ENCODE measurements around the gene INTS15. TPM values are rescaled to one million over a fixed set of nuclear protein-coding genes. Genes with fewer than 3 reads are reported as not detected.

INTS15 gene
- total RNA-seq, 4 donors from 2014 or later = 34.0 to 95.7 (median 53.0) TPM

DNA sequence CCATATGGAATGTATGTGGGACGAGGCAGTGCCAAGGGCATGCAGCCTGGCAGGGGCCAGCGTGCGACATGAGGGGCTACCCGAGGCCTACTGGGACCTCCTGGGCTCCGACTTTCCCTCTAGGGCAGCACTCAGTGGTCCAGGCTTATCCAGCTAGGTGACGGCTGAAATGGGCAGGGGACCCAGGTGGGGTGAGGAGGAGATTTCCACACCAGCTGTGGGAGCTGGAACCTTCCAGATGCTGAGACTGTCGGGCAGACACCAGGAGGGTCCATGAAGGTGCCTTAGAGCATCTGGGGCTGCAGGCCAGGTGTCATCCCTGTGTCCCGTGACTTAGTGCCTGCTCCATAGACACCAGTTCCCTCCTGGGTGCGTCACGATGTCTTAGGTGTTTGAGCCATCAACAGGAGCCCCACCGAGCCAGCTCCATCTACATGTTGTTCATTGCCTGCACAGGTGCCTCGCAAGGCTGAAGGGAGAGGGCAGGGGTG is 60.7 kb downstream of the INTS15 start:
- no peaks in the 10 kb centered on the region for H3K4me1 ChIP-seq
- H3K4me3 ChIP-seq = no peak overlapping the region
- H3K27ac ChIP-seq = no peak overlapping the region
- H3K27me3 ChIP-seq = no peaks in the 10 kb centered on the region
- H3K9me3 ChIP-seq = peaks cover 0 to 3% (median 0%) of the 10 kb centered on the region in 4 donors
- peak in 1 of 3 donors; percentile 43 for DNase-seq
- peaks cover 0 to 84% (median 0%) of the 10 kb centered on the region in 3 donors for H3K36me3 ChIP-seq
- no peak for TF ChIP-seq POLR2A (IDR thresholded peaks at IDR 0.05)
- TF ChIP-seq, protein P1, sequence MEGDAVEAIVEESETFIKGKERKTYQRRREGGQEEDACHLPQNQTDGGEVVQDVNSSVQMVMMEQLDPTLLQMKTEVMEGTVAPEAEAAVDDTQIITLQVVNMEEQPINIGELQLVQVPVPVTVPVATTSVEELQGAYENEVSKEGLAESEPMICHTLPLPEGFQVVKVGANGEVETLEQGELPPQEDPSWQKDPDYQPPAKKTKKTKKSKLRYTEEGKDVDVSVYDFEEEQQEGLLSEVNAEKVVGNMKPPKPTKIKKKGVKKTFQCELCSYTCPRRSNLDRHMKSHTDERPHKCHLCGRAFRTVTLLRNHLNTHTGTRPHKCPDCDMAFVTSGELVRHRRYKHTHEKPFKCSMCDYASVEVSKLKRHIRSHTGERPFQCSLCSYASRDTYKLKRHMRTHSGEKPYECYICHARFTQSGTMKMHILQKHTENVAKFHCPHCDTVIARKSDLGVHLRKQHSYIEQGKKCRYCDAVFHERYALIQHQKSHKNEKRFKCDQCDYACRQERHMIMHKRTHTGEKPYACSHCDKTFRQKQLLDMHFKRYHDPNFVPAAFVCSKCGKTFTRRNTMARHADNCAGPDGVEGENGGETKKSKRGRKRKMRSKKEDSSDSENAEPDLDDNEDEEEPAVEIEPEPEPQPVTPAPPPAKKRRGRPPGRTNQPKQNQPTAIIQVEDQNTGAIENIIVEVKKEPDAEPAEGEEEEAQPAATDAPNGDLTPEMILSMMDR (IDR thresholded peaks at IDR 0.05) = no peak

- Histone ChIP-seq H3K27ac (no peak overlapping the region), H3K4me1 (no peaks in the 10 kb centered on the region), H3K4me3 (no peak overlapping the region), H3K27me3 (no peaks in the 10 kb centered on the region), H3K36me3 (peaks cover 0 to 75% (median 0%) of the 10 kb centered on the region in 3 donors), H3K9me3 (peaks cover 0 to 3% (median 0%) of the 10 kb centered on the region in 4 donors)
- no peak for TF ChIP-seq POLR2A (IDR thresholded peaks at IDR 0.05)
- TF ChIP-seq, protein P1 (IDR thresholded peaks at IDR 0.05) = no peak
- DNase-seq = peak in 1 of 3 donors; percentile 46
These were observed 62.1 kb downstream of the INTS15 start for GRCh38 chr7:6651851-6652445.

- DNase-seq = peak in 1 of 3 donors; percentile 38
- TF ChIP-seq, protein P1 (IDR thresholded peaks at IDR 0.05) = no peak
- no peak for TF ChIP-seq POLR2A (IDR thresholded peaks at IDR 0.05)
- peaks cover 0 to 69% (median 0%) of the 10 kb centered on the region in 3 donors for H3K36me3 ChIP-seq
These were observed 62.7 kb downstream of the INTS15 start for GRCh38 chr7:6652446-6653011.

DNA sequence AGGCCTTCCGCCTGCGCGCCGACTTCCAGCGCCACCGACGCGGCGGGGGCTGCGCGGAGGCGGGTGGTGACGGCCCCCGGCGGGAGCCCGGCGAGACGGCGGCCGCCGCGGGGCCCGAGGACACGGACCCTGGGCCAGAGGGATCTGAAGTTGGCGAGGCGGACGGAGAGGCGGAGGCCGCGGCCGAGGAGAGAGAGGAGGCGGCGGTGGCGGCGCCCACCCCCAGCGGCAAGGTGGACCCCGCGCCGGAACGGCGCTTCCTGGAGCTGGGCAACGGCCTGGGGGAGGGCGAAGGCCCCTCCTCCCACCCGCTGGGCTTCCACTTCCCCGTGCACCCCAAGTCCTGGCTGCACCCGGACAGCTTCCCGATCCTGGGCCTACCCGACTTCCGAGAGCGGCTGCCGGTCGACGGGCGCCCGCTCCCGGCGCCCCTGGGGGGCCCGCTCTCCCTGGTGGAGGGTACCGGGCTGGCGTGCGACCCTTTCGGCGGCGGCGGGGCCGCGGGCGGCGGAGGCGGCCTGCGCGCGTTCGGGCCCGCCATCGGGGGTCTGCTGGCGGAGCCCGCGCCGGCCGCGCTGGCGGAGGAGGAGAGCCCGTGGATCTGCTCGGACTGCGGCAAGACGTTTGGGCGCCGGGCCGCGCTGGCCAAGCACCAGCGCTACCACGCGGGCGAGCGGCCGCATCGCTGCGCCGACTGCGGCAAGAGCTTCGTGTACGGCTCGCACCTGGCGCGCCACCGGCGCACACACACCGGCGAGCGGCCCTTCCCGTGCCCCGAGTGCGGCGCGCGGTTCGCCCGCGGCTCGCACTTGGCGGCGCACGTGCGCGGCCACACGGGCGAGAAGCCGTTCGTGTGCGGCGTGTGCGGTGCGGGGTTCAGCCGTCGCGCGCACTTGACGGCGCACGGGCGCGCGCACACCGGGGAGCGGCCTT is 63.5 kb downstream of the INTS15 start:
- peaks cover 0 to 3% (median 0%) of the 10 kb centered on the region in 4 donors for H3K9me3 ChIP-seq
- H3K27me3 ChIP-seq = no peaks in the 10 kb centered on the region
- H3K36me3 ChIP-seq = peaks cover 0 to 66% (median 0%) of the 10 kb centered on the region in 3 donors
- peak in 1 of 3 donors; percentile 40 for DNase-seq
- H3K4me1 ChIP-seq = no peaks in the 10 kb centered on the region
- no peak overlapping the region for H3K4me3 ChIP-seq
- no peak overlapping the region for H3K27ac ChIP-seq
- no peak for TF ChIP-seq POLR2A (IDR thresholded peaks at IDR 0.05)
- TF ChIP-seq, protein P1 (IDR thresholded peaks at IDR 0.05) = no peak

More at GRCh38 chr7:6652446-6653011, 62.7 kb downstream of the INTS15 start:
- no peaks in the 10 kb centered on the region for H3K27me3 ChIP-seq
- H3K4me3 ChIP-seq = no peak overlapping the region
- H3K4me1 ChIP-seq = no peaks in the 10 kb centered on the region
- no peak overlapping the region for H3K27ac ChIP-seq
- peaks cover 0 to 3% (median 0%) of the 10 kb centered on the region in 4 donors for H3K9me3 ChIP-seq

- Histone ChIP-seq H3K27ac (no peak overlapping the region), H3K9me3 (peaks cover 0 to 3% (median 0%) of the 10 kb centered on the region in 4 donors), H3K36me3 (peaks cover 0 to 57% (median 0%) of the 10 kb centered on the region in 3 donors), H3K4me1 (no peaks in the 10 kb centered on the region), H3K4me3 (no peak overlapping the region), H3K27me3 (no peaks in the 10 kb centered on the region)
- TF ChIP-seq POLR2A (IDR thresholded peaks at IDR 0.05) = no peak
- TF ChIP-seq, protein P1 (IDR thresholded peaks at IDR 0.05) = no peak
- no peak for DNase-seq
These were observed 64.5 kb downstream of the INTS15 start for GRCh38 chr7:6654113-6654841.
